HG03097 (cell line): ENCODE data around the gene HTR6.
"Not testable (repeated sequence)": the region's sequence is repeated elsewhere in the genome, so short reads cannot be mapped to it uniquely, and the experiment has no call there.

ENCODE experiments used
- ATAC-seq: cut with Tn5 transposase; IDR thresholded peaks from one replicate; pipeline ENCODE4 v1.9.1; 2021; ENCODE audit not compliant: unreplicated experiment, low FRiP score

The HTR6 gene

GRCh38 chr1:19637606-19638005 lies 27.1 kb upstream of the HTR6 start:
- ATAC-seq = no peak

GRCh38 chr1:19639228-19639627 lies 25.4 kb upstream of the HTR6 start:
- not testable (repeated sequence) for ATAC-seq

GRCh38 chr1:19639999-19640362 lies 24.7 kb upstream of the HTR6 start:
- no peak for ATAC-seq

- no peak for ATAC-seq
These were observed 24.0 kb upstream of the HTR6 start for GRCh38 chr1:19640363-19641316.

- ATAC-seq = no peak
These were observed 21.6 kb upstream of the HTR6 start for GRCh38 chr1:19643121-19643520.

GRCh38 chr1:19643602-19644394 lies 20.9 kb upstream of the HTR6 start, which contains the start of gene NBL1:
Gene NBL1, plus strand, starts transcription at chr1:19644311. Its CDS starts 10,720 bp downstream, at chr1:19655031.
- no peak for ATAC-seq

- ATAC-seq = no peak
These were observed 20.3 kb upstream of the HTR6 start for GRCh38 chr1:19644395-19644680.

GRCh38 chr1:19644681-19645410 lies 19.8 kb upstream of the HTR6 start:
- ATAC-seq = no peak

- ATAC-seq = no peak
These were observed 19.0 kb upstream of the HTR6 start for GRCh38 chr1:19645411-19646251.

- ATAC-seq = no peak
These were observed 18.0 kb upstream of the HTR6 start for GRCh38 chr1:19646377-19647319.

- no peak for ATAC-seq
These were observed 17.0 kb upstream of the HTR6 start for GRCh38 chr1:19647643-19648042.

- no peak for ATAC-seq
These were observed 16.4 kb upstream of the HTR6 start for GRCh38 chr1:19648239-19648638.

GRCh38 chr1:19648689-19649088 lies 16.0 kb upstream of the HTR6 start:
- no peak for ATAC-seq

GRCh38 chr1:19650416-19651140 lies 14.1 kb upstream of the HTR6 start:
- ATAC-seq = no peak

GRCh38 chr1:19651141-19651737 lies 13.4 kb upstream of the HTR6 start:
- no peak for ATAC-seq

GRCh38 chr1:19654386-19654785 lies 10.3 kb upstream of the HTR6 start:
- ATAC-seq = no peak

- no peak for ATAC-seq
These were observed 9.6 kb upstream of the HTR6 start for GRCh38 chr1:19654886-19655717.
